RCC 7860 (cell line): ENCODE measurements around the gene ABCA3.
"Not testable (repeated sequence)": the region's sequence is repeated elsewhere in the genome, so short reads cannot be mapped to it uniquely, and the experiment has no call there.

Experiments used
- DNase-seq: peaks from one replicate; pipeline ENCODE4 v3.0.0-alpha.2; 2015; ENCODE audit warnings: low spot score
- FAIRE-seq: peaks from 2 replicates; lab custom pipeline; 2012; peaks lifted over from hg19 to GRCh38; lab: Jason Lieb, UNC

ABCA3 gene

GRCh38 chr16:2282866-2283555 lies 57.5 kb downstream of the ABCA3 start:
- no peak for DNase-seq
- no peak for FAIRE-seq

- no peak for FAIRE-seq
- DNase-seq = no peak
These were observed 58.3 kb downstream of the ABCA3 start for GRCh38 chr16:2282262-2282661.

GRCh38 chr16:2280981-2281542 lies 59.5 kb downstream of the ABCA3 start:
- FAIRE-seq (no peak), DNase-seq (no peak)

- FAIRE-seq (no peak), DNase-seq (no peak)
These were observed 60.1 kb downstream of the ABCA3 start for GRCh38 chr16:2280461-2280860.

- FAIRE-seq (no peak), DNase-seq (no peak)
These were observed 61.4 kb downstream of the ABCA3 start for GRCh38 chr16:2278956-2279800.

- no peak for DNase-seq
These were observed 62.3 kb downstream of the ABCA3 start for GRCh38 chr16:2278272-2278608.

GRCh38 chr16:2277466-2278271 lies 62.9 kb downstream of the ABCA3 start:
- FAIRE-seq (no peak), DNase-seq (no peak)

More at GRCh38 chr16:2278272-2278608, 62.3 kb downstream of the ABCA3 start:
- FAIRE-seq = no peak

- FAIRE-seq (no peak), DNase-seq (no peak)
These were observed 63.9 kb downstream of the ABCA3 start for GRCh38 chr16:2276368-2277195.

GRCh38 chr16:2275476-2276367 lies 64.8 kb downstream of the ABCA3 start:
- FAIRE-seq = no peak

GRCh38 chr16:2273931-2274330 lies 66.6 kb downstream of the ABCA3 start:
- FAIRE-seq (no peak), DNase-seq (no peak)

More at GRCh38 chr16:2275476-2276367, 64.8 kb downstream of the ABCA3 start:
- no peak for DNase-seq

- DNase-seq (no peak), FAIRE-seq (no peak)
These were observed 67.0 kb downstream of the ABCA3 start for GRCh38 chr16:2273484-2273883.

GRCh38 chr16:2271848-2272461 lies 68.6 kb downstream of the ABCA3 start:
- DNase-seq (no peak), FAIRE-seq (no peak)

GRCh38 chr16:2270588-2271470 lies 69.7 kb downstream of the ABCA3 start:
- DNase-seq (no peak), FAIRE-seq (no peak)

GRCh38 chr16:2270070-2270462 lies 70.5 kb downstream of the ABCA3 start:
- DNase-seq (no peak), FAIRE-seq (no peak)

- DNase-seq (peak; percentile 76), FAIRE-seq (no peak)
These were observed 72.4 kb downstream of the ABCA3 start, which contains the start of gene RNPS1 for GRCh38 chr16:2267913-2268666. Gene RNPS1 (minus strand): TSS chr16:2268126. CDS start chr16:2264643, 3,483 bp downstream.

GRCh38 chr16:2267505-2267912 lies 73.0 kb downstream of the ABCA3 start:
- DNase-seq, FAIRE-seq: not testable (repeated sequence)

- DNase-seq, FAIRE-seq: not testable (repeated sequence)
These were observed 73.6 kb downstream of the ABCA3 start for GRCh38 chr16:2266887-2267286.
